Measurements from ENCODE around the gene HOXA5. TPM values are rescaled to one million over a fixed set of nuclear protein-coding genes. Genes with fewer than 3 reads are reported as not detected.

Gene HOXA5
- total RNA-seq, 1 donor from 2014 or later = 16.0 TPM

DNA sequence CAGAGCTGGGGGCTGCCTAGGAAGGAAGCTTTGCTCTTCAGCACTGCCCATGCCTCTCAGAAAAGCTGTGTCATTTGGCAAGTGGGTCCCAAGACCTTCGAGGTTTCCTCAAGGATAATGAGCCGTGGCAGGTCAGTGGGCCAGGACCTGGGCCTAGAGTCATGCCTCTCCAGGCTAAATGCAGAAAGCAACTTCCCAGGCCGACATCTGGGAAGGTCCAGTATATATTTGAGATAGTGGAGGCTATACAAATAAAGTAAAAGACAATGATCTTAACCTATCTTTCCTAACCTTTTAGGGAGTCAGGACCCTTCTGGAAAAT is 33.0 kb upstream of the HOXA5 start:
- no peaks in the 10 kb centered on the region for H3K9me3 ChIP-seq
- H3K36me3 ChIP-seq = no peaks in the 10 kb centered on the region
- no peak overlapping the region for H3K4me3 ChIP-seq
- peaks cover 100% of the 10 kb centered on the region for H3K27me3 ChIP-seq
- intact Hi-C loops (cut with DNase I) = no loop called here
- no peak for ATAC-seq
- H3K27ac ChIP-seq = no peak overlapping the region
- no peak for DNase-seq
- TF ChIP-seq, protein P1, sequence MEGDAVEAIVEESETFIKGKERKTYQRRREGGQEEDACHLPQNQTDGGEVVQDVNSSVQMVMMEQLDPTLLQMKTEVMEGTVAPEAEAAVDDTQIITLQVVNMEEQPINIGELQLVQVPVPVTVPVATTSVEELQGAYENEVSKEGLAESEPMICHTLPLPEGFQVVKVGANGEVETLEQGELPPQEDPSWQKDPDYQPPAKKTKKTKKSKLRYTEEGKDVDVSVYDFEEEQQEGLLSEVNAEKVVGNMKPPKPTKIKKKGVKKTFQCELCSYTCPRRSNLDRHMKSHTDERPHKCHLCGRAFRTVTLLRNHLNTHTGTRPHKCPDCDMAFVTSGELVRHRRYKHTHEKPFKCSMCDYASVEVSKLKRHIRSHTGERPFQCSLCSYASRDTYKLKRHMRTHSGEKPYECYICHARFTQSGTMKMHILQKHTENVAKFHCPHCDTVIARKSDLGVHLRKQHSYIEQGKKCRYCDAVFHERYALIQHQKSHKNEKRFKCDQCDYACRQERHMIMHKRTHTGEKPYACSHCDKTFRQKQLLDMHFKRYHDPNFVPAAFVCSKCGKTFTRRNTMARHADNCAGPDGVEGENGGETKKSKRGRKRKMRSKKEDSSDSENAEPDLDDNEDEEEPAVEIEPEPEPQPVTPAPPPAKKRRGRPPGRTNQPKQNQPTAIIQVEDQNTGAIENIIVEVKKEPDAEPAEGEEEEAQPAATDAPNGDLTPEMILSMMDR (IDR thresholded peaks at IDR 0.05) = no peak
- peaks cover 21% of the 10 kb centered on the region for H3K4me1 ChIP-seq

DNA sequence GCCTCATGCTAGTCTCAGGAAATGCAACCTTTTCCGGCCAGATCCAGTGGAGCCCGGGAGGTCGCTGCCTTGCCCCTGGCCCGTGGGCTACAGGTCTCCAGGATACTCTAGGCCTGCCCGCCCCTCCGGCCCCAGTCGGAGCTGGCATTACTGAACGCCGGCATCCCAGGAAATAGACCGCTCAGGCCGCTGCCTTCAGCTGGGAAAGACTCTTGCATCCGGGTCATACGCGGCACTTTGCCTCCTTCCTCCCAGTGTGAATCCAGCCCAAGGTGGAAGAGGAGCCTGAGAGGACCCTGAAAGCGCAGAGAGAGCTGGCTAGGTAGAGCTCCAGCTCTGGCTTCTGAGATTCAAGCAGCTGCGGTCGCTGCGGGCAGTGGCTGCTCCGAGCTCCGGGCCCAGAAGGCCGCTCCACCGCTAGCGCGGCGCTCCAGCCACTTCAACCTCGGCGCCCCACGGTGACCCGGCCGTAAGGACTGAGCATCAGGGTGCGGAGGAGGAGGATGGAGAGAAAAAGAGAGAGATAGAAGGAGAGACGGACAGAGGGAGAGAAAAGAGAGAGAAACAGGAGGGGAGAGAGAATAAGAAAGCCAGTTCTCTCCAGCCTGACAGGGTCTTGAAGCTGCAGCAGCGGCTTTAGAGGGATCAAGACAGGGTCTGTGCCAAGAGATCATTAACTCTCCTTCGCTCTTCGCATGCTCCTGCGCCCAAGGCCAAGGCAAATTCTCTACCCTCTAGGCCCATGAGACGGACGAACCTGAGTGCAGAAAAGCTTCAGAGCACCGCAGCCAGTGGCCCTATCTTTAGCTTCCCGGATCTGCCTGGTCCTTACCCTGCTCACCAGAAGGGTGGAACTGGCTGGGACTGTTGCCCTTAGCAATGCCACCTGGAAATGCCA is 32.4 kb upstream of the HOXA5 start:
- Histone ChIP-seq H3K36me3 (no peaks in the 10 kb centered on the region), H3K27ac (no peak overlapping the region), H3K4me3 (no peak overlapping the region), H3K27me3 (peaks cover 100% of the 10 kb centered on the region), H3K9me3 (no peaks in the 10 kb centered on the region), H3K4me1 (peaks cover 21% of the 10 kb centered on the region)
- intact Hi-C loops (cut with DNase I) = no loop called here
- TF ChIP-seq, protein P1 (IDR thresholded peaks at IDR 0.05) = no peak
- DNase-seq (peak; percentile 55), ATAC-seq (no peak)

DNA sequence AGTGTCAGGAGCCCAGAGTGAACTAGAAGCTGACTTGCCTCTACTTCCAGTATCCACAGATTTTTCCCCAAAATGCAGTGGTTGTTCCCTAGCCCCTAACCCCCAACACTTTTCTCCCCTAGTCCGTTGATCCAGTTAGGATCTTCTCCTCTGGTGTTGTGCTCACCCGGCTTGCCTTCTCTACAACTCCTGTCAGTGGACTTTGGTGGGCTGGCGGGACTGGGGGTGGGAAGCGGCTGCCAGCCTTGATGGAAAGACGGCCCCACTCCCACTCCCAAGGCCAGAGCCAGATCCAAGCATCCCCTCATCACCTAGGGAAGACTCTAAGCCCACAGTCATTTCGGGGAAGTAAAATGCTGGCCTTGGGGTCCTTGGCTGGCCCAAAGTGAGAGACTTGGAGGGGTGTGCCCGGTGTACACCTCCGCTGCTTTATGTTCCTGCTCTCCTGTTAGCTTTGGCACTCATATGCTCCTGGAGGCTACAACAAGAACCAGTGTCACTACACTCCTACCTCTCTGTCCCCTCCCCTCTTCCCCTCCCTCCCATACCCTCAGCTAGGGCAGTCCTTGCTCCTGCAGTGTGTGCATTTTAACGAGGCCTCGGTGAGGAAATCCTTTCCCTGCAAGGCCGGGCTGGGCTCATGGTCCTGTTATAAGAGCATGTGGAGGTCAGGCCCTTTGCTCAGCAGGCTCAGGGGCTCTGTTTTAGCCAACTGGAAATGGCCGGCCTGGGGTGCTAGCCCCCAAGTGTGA is 31.6 kb upstream of the HOXA5 start:
- Histone ChIP-seq H3K9me3 (no peaks in the 10 kb centered on the region), H3K4me3 (no peak overlapping the region), H3K27me3 (peaks cover 100% of the 10 kb centered on the region), H3K36me3 (no peaks in the 10 kb centered on the region), H3K27ac (no peak overlapping the region), H3K4me1 (peaks cover 21% of the 10 kb centered on the region)
- TF ChIP-seq, protein P1 (IDR thresholded peaks at IDR 0.05) = no peak
- intact Hi-C loops (cut with DNase I) = no loop called here
- DNase-seq = peak; percentile 52
- no peak for ATAC-seq

DNA sequence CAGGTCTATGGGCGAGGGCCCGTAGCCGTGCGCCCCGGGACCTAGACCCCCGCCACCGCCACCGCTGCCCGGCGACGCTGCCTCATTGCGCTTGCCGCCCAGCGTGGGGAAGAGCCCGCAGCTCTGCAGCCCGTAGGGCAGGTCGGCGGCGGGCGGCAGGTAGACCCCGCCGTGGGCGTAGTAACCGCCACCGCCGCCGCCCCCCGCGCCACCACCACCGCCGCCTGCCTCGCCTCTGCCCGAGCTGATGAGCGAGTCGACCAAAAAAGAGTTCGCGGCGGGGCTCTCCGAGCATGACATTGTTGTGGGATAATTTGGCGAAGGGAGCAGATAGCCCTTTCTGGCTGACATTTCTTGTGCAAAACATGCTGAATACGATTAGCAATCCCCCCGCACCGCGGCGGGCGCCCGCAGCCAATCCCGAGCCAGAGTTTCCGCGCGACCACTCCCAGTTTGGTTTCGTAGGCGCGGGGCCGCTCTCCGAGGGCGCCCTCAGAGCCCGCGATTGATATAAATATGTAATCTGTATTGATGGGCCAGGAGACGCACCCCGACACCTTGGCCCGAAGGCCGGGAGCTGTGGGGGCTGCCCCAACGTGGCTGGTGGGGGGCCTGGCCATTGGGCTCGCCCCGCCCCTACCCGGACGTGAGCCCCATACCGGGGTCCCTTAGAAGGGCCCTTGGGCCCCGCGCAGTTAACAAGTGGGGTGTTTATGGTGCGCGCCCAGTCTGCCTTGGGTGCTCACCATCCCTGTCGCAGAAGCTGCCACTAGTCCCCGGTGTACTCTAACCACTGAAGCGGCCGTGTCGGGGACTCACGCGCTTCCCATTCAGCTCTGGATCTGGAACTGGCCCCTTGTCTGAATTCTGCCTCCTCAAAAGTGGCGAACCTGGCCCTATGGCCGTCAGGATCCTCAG is 30.7 kb upstream of the HOXA5 start, which contains the start of gene HOXA10:
TSS of gene HOXA10 (minus strand) at position 365 of the 918 bp plus-strand sequence. CDS start at position 351, 14 bp downstream.
- Histone ChIP-seq H3K4me1 (peaks cover 27% of the 10 kb centered on the region), H3K36me3 (no peaks in the 10 kb centered on the region), H3K9me3 (no peaks in the 10 kb centered on the region), H3K27ac (peak within 1 kb of the TSS; percentile 51), H3K27me3 (peaks cover 100% of the 10 kb centered on the region), H3K4me3 (peak within 1 kb of the TSS; percentile 45)
- intact Hi-C loops (cut with DNase I) = no loop called here
- DNase-seq = peak; percentile 56
- TF ChIP-seq, protein P1 (IDR thresholded peaks at IDR 0.05) = no peak
- ATAC-seq = peak; percentile 8

DNA sequence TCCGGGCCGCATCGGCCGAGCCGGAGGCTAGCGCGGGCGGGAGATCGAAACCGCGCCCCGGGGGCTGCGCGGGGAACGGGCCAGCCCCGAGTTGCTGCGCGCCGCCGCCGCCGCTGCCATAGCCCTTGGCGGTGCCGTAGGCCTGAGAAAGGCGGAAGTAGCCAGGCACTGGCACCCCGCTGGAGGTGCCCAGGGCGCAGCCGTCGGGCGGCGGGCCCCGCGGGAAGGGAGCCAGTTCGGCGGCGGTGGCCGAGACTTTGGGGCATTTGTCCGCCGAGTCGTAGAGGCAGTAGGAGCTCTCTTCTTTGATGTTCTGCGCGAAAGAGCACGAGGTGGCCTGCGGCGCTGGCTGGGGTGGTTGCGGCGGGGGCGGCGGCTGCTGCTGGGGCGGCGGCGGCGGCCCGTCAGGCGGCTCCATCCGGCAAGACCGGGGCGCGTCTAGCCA is 30.1 kb upstream of the HOXA5 start:
- peak overlapping the region; percentile 45 for H3K4me3 ChIP-seq
- ATAC-seq (peak; percentile 79), DNase-seq (peak; percentile 76)
- H3K9me3 ChIP-seq = no peaks in the 10 kb centered on the region
- TF ChIP-seq, protein P1 (IDR thresholded peaks at IDR 0.05) = no peak
- intact Hi-C loops (cut with DNase I) = no loop called here
- H3K36me3 ChIP-seq = no peaks in the 10 kb centered on the region
- H3K4me1 ChIP-seq = peaks cover 27% of the 10 kb centered on the region
- peaks cover 100% of the 10 kb centered on the region for H3K27me3 ChIP-seq
- H3K27ac ChIP-seq = no peak overlapping the region
